ENCODE results near the gene NPIPB6.

GRCh38 chr16:28307936-28308335, 55.4 kb downstream of the NPIPB6 start:
- TF ChIP-seq POLR2AphosphoS5 (IDR thresholded peaks at IDR 0.05; ENCODE audit: borderline replicate concordance, low read depth, low read length), result no peak
- TF ChIP-seq EZH2 (IDR thresholded peaks at IDR 0.05), result no peak
- no peak for TF ChIP-seq FOXP2 (optimal IDR thresholded peaks at IDR 0.05; ENCODE audit: control extremely low read depth, extremely low read length, insufficient read depth)

Data from SK-N-MC (cell line).